HG03354 (cell line): Measurements from ENCODE around the gene SLC17A1.

Experiments used
- ATAC-seq: cut with Tn5 transposase; IDR thresholded peaks from one replicate; pipeline ENCODE4 v1.9.1; 2021; ENCODE audit warnings: mild to moderate bottlenecking; ENCODE audit not compliant: unreplicated experiment, poor library complexity, severe bottlenecking

SLC17A1 gene

GRCh38 chr6:25831532-25832306, at the start of gene SLC17A1:
TSS of gene SLC17A1 (minus strand) at chr6:25832052. CDS start at chr6:25830557, 1,495 bp downstream.
- ATAC-seq = no peak

- no peak for ATAC-seq
Measured at GRCh38 chr6:25880601-25881000, 48.7 kb upstream of the SLC17A1 start.

DNA sequence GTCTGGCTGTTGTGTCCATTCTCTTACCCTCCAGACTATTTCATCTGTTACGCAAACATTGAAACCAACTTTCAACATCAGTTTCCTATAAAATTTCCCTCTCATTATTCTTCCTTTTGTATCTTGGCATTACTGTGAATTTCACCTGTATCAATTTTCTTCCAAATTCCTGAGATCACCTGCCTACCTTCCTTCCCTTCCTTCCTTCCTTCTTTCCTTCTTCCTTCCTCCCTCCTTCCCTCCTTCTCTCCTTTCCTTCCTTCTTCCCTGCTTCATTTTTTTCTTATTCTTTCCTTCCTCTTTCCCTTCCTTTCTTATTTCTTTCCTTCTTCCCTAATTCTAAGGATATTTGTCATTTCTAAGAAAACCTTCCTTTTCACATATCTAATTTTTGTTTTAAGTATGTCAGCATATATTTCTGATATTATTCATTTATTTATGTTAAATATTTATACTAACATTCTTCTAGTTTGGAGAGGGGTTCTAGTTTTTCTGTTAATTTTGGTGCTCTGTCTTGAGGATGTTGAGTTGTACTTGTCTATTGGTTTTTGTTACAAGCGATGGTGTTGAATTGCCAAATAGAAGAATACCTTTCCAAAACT, 47.0 kb upstream of the SLC17A1 start:
- ATAC-seq = no peak

DNA sequence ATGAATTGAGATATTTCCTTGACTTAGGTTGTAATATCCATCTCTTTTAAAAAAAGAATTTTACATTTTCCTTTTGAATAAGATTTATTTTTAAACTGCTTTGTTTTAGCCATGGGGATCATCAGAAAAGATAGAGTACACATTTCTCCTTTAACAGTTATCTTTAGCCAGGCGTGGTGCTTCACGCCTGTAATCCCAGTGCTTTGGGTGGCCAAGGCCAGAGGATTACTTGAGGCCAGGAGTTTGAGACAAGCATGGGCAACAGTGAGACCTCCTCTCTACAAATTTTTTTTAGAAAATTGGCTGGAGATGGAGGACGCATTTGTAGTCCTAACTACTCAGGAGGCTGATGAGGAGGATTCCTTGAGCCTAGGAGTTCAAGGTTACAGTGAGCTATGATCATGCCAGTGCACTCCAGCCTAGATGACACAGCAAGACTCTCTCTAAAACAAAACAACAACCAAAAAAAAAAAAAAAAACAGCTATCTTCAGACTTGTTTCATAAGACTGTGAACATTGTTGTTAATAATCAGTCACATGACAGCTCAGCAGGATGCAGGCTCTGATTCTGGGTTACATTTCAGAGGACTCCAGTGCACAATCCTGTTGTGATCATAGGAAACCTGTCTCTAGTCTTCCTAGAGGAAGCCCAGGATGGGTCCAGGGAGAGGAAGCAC, 44.2 kb upstream of the SLC17A1 start:
- ATAC-seq = no peak

DNA sequence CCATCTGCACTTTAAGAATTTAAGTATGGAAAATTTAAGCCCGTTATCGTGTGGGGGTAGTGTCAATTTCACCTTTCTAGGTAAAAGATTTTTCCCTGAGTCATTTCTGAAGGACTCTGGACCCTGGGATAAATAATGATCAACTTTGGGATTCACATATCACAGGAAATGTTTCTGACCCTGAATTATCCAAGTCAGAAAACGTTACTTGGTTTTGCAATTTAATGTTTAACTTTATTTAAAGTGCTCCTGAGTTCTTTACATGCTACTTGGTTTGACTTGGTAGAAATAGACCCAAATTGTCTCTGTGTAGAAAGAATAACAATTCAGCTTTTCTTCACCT, 43.7 kb upstream of the SLC17A1 start:
- no peak for ATAC-seq

- ATAC-seq = no peak
Measured at GRCh38 chr6:25874822-25875562, 43.1 kb upstream of the SLC17A1 start.

GRCh38 chr6:25874118-25874517, 42.3 kb upstream of the SLC17A1 start, which contains the start of gene SLC17A3:
TSS of gene SLC17A3 (minus strand) at chr6:25874243. CDS start at chr6:25868387, 5,856 bp downstream.
- ATAC-seq = no peak

DNA sequence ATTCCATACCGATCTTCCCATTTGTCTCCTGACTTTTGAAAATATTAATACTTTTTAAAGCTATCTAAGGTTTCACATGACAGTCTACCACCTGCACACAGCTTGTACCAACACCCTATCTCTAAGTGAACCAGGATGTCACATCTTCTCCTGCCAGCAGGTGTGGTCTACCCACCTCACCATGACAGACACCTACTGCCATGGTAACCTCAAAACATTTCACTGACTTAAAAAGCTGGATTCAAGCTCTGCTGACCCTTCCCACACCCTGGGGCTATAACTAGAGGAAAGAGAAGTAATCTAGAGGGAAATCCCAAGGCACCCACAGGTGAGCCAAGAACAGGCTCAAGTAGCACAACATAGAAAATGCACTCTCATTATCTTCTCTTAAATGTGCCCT, 41.0 kb upstream of the SLC17A1 start:
- ATAC-seq = no peak

- ATAC-seq = no peak
Measured at GRCh38 chr6:25869840-25870239, 38.0 kb upstream of the SLC17A1 start.

- ATAC-seq = no peak
Measured at GRCh38 chr6:25868436-25869183, 36.8 kb upstream of the SLC17A1 start.

- no peak for ATAC-seq
Measured at GRCh38 chr6:25866011-25866410, 34.2 kb upstream of the SLC17A1 start.

GRCh38 chr6:25863360-25863759, 31.5 kb upstream of the SLC17A1 start:
- no peak for ATAC-seq

DNA sequence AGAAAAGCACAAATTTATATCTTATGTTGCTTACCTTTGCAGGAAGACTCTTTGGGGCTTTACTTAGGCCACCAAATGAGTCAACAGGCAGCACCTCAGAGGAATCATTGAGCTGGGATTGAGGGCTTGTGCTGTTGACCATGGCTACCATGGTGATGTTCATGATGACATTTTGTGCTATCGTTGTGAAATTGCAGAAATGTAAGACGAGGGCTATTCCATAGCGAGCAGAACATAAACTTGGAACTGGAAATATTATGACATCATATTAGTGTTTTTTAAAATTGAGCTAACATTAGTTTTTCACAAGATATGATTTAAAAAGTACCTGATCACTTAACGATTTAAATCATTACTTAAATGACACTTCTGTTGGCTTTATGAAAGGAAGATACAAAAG, 30.3 kb upstream of the SLC17A1 start:
- no peak for ATAC-seq

DNA sequence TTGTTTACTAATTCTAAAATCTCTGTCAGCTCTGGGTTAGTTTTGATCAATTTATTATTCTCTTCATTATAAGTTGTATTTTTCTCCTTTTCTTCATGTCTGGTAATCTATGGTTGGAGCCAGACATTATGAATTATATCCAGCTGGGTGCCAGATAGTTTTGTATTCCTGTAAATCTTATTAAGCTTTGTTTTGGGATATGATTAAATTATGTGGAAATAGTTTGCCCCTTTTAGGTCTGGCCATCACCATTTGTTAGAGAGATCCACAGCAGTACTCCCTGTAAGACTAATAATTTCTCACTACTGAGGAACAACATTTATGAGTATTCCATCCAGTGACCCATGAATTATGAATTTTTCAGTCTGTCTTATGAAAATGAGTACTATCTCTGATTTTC, 20.9 kb upstream of the SLC17A1 start:
- ATAC-seq = no peak

- no peak for ATAC-seq
Measured at GRCh38 chr6:25851961-25852360, 20.1 kb upstream of the SLC17A1 start.

DNA sequence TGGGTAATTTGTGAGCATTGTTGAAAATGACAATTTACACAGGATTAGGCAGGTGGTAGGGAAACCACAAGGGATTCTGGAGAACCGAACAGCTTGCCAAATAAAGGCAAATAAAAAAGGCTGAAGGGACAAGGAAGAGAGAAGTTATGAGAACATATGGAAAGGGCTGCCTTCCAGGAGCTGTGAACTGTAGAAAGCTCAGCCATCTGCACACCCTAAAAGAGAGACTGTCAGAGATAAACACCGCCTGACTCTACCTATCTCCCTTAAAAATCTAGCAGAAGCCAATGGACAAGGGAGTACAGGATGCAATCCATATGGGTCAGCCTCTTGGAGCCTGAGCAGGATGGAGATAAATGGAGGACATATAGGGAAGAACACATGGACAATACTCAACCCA, 12.7 kb upstream of the SLC17A1 start:
- no peak for ATAC-seq

- ATAC-seq = no peak
Measured at GRCh38 chr6:25842526-25842925, 10.7 kb upstream of the SLC17A1 start.

GRCh38 chr6:25835442-25836283, 3.8 kb upstream of the SLC17A1 start:
- ATAC-seq = no peak

GRCh38 chr6:25834950-25835349, 3.1 kb upstream of the SLC17A1 start:
- no peak for ATAC-seq
